OCI-LY3 (cell line): Measurements from ENCODE around the gene CATSPER2.
"Not testable (repeated sequence)": the region's sequence is repeated elsewhere in the genome, so short reads cannot be mapped to it uniquely, and the experiment has no call there.

Source experiments
- EZH2phosphoT487 ChIP-seq: fragments of 200-600 bp; shearing (Covaris generic); IDR thresholded peaks from 2 replicates; pipeline ENCODE4 v1.6.1; 2018; ENCODE audit warnings: antibody characterized with exemption, mixed run types, low read depth
- TF ChIP-seq, protein P1 (sequence below): fragments of 200-600, 300-600 bp; sonication (generic); IDR thresholded peaks from 2 replicates; pipeline ENCODE4 v1.5.1; 2014; ENCODE audit warnings: antibody characterized with exemption, low read length, low read depth

GRCh38 chr15:43593328-43594190, 55.1 kb downstream of the CATSPER2 start, which contains the start of gene CKMT1B:
- TF ChIP-seq, protein P1, sequence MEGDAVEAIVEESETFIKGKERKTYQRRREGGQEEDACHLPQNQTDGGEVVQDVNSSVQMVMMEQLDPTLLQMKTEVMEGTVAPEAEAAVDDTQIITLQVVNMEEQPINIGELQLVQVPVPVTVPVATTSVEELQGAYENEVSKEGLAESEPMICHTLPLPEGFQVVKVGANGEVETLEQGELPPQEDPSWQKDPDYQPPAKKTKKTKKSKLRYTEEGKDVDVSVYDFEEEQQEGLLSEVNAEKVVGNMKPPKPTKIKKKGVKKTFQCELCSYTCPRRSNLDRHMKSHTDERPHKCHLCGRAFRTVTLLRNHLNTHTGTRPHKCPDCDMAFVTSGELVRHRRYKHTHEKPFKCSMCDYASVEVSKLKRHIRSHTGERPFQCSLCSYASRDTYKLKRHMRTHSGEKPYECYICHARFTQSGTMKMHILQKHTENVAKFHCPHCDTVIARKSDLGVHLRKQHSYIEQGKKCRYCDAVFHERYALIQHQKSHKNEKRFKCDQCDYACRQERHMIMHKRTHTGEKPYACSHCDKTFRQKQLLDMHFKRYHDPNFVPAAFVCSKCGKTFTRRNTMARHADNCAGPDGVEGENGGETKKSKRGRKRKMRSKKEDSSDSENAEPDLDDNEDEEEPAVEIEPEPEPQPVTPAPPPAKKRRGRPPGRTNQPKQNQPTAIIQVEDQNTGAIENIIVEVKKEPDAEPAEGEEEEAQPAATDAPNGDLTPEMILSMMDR = not testable (repeated sequence)
- TF ChIP-seq EZH2phosphoT487 = not testable (repeated sequence)
